HG02678 (cell line): ENCODE measurements around the gene IGLL5.
"Not testable (repeated sequence)": the region's sequence is repeated elsewhere in the genome, so short reads cannot be mapped to it uniquely, and the experiment has no call there.

Experiments
- ATAC-seq: cut with Tn5 transposase; IDR thresholded peaks from one replicate; pipeline ENCODE4 v1.9.1; 2021; ENCODE audit warnings: mild to moderate bottlenecking, moderate library complexity; ENCODE audit not compliant: unreplicated experiment

IGLL5 gene

DNA sequence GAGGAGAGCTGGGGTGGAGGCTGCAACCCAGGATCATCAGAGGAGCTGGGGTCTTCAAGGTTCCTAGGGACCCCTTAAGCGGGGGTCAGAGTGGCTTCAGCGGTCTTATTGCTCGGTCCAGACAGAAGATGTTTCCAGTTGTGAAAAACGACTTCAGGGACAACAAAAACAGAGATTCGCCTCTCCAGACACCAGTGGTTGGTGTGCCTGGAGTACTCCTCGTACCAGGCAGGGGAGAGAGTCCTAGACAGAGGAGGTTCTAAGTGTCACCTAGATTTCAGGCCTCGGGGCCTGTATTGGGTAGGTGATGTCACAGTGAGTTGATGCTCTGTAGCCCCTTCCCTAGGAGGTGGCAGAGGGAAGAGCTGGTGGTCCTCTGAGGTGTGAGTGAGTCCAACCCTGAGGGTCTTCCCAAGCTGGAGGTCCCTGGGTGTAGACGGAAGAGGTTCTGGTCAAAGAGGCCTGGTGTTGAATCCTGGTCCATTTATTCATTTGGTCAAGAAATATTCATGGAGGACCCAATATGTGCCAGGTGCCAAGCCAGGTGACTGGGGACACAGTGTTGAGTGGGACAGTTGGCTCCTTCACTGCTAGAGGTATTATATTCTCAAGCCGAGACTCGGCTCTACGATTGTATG lies 4.4 kb upstream of the IGLL5 start:
- no peak for ATAC-seq

DNA sequence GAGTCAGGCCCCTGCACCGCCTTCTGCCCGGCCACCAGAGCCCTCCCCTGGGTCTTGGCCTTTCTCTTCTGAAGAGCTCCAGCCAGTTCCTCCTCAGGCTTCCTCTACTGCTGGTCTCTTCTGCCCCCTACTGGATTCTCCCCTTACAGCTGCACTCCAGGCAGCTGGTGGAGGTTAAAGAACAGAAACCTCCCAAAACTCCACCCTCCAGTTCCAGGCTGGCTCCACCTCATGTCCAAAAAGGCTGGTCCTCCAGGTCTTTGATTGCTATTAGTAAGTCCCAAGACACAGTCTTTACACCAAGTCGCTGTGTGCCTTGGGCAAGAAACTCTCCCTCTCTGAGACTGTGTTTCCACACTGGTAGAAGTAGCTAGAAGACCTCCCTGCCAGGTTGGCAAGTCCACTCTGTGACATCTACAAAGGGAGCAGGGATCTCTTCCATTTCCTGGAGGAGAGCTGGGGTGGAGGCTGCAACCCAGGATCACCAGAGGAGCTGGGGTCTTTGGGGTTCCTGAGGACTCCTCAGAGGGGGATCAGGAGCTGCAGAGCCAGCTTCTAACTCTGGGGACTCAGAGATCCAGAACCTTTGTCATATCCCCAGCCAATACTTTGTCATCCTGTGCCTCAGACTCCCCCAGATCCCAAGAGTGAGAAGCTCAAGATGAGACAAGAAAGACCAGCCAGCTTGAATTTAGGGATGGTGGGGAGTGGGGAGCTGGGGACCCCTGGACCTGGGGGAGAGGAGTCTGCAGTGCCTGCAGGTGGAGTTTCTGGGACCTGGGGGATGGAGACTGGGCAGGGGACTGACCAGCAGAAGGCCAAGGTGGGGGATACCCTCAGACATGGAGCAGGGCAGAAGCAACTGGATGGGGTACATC lies 3.4 kb upstream of the IGLL5 start:
- ATAC-seq = no peak

GRCh38 chr22:22884888-22885840 lies 2.5 kb upstream of the IGLL5 start:
- peak; percentile 67 for ATAC-seq

- no peak for ATAC-seq
Observed at GRCh38 chr22:22886546-22886945, 1.1 kb upstream of the IGLL5 start.

DNA sequence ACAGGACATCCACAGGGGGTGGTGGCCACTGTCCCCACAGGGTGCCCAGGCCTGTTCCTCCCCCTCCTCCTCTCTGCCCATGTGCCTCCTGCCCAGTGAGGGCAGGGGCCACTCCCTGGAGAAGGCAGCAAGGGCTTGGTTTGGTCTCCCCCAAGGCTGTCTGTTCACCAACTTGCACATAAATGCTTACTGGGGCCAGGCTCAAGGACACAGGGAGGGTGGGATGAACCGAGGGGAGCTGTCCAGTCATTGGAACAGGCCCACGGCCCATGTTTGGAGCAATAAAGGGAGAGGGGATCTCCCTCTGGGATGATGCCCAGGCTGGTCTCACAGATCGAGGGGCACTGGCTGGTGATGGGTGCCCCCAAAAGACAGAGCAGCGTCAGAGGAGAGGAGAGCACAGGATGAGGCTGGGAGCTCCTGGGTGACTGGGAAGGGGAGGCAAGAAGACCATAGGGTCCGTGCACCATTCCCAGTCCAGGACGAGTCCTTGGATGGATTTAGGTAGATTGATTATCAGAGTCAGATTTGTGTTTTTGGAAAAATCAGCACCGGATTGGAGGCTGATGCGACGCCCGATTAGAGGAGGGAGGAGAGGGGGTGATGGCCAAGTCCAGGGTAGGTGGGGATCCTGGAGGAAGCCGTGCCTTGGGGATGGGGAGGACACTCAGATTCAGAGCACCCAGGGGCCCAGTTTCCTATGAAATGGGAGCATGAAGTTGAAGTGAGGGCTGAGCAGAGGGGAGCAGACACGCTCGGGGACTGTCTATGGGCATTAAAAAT lies 1.1 kb downstream of the IGLL5 start:
- ATAC-seq = no peak

DNA sequence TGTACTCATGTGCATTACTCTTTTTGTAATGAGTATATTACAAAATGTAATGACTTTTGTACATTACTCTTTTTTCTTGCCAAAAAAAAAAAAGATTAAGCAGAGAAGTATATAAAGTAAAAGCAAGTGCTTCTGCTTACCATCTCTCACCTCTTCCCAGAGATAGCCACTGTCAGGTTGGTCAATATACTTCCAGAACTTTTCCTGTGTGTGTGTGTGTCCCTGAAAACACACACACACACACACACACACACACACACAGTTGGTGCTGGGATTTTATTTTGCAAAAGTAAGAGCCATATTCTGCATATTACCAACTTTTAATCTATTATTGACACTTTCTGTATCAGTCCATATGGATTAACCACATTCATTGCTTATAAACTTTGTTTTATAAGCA lies 2.5 kb downstream of the IGLL5 start:
- ATAC-seq = no peak

DNA sequence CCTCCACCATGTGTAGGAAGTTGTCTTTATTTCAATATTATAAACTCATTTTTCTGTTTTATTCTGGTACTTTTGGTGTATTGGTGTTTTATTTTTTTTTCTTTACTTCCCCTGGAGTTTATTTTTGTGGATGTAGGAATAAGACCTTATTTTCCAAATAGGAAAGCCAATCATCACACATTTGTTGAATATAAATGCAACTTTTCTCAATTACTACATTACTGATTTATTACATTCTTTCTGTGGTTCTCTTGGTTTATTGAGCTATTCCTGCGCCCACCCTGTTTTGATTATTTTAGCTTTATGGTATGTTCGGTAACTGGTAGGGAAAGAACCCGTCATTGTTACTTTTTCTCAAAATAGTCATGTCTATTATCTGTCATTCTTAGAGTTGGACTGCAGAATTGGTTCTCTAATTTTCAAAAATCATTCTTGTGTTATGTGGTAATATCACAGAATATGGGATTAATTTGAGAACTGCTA lies 3.6 kb downstream of the IGLL5 start:
- no peak for ATAC-seq

GRCh38 chr22:22892096-22893052 lies 4.8 kb downstream of the IGLL5 start:
- ATAC-seq = no peak

DNA sequence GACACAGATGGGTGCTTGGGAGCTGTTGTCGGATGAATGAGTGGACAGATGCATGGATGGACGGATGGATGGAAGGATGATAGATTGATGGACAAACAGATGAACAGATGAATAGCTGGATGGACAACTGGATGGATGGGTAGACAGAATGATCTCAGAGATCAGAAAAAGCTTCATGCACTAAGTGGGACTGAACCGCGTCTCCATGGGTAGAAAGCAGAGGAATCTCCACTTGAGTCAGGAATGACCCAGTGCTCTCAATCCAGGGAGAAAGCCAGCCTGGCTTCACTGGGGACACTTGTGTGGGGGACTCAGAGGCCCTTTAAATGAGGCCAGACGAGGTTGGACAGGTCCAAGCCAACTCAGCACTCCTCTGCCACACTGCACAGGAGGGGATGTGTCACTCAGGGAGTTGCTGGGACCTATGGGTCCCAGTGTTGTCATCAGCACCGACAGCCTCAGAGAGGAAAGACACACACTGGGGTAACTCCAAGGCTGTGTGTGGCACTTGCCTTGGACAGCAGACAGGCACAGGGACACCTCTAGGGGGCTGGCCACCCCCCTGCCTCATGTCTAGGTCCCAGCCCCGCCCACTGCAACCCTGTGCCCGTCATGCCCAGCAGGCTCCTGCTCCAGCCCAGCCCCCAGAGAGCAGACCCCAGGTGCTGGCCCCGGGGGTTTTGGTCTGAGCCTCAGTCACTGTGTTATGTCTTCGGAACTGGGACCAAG lies 5.6 kb downstream of the IGLL5 start:
- ATAC-seq = no peak

GRCh38 chr22:22893891-22894739 lies 6.5 kb downstream of the IGLL5 start:
- no peak for ATAC-seq

DNA sequence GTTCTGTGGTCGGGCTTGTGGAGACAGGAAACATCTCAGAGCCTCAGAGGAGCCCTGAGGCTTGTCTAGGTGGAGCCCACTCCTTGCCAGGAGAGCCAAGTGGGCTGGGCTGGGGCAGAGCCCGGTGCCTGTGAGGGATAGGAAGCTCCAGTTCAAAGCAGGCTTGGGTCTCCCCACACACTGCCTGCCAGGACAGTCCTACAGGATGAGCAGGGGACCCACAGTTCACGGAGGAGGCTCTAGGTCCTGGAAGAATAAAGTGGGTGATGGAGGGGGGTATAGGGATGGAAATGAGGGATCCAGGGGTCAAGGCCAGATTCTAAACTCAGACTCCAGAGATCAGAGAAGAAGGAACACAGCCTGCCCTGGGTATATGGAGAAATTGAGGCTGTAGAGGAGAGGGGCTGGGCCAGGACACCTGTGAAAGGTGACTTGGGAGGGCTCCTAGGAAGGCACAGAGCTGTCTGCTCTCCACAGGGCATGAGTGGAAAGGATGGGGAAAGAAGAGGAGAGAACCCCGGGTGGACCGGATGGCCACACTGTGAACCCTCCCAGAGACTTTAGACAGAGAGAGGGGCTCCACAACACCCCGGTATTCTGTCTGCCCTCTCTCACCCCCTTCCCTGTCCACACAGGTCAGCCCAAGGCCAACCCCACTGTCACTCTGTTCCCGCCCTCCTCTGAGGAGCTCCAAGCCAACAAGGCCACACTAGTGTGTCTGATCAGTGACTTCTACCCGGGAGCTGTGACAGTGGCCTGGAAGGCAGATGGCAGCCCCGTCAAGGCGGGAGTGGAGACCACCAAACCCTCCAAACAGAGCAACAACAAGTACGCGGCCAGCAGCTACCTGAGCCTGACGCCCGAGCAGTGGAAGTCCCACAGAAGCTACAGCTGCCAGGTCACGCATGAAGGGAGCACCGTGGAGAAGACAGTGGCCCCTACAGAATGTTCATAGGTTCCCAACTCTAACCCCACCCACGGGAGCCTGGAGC lies 7.4 kb downstream of the IGLL5 start:
- no peak for ATAC-seq

DNA sequence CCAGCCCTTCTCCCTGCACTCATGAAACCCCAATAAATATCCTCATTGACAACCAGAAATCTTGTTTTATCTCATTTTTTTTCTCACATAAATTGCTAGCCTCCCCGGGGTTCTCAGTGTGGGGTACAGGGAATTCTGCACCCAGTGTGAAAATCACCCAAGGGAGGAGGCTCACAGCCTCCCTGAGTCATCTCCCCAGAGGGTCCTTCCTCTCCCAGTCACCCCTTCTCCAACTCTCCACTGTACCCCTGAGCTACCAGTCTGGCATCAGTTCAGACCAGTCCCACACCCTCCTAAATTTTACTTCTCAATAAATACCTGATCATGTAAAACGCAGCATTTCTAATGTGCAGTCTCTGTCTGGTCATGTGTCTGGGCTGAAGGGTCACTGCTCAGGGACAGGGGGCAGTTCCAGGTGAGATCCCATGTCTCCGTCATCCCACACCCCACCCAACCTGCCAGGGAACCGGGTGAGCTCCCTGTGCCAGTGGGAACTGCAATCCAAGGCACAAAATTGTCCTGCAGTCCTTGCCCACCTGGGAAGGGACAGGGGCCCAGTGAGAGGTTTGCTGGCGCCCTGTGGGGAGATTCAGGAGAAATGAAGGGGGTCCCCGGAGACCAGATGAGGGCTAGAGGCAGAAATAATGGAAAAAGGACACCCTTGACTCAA lies 8.3 kb downstream of the IGLL5 start:
- no peak for ATAC-seq

DNA sequence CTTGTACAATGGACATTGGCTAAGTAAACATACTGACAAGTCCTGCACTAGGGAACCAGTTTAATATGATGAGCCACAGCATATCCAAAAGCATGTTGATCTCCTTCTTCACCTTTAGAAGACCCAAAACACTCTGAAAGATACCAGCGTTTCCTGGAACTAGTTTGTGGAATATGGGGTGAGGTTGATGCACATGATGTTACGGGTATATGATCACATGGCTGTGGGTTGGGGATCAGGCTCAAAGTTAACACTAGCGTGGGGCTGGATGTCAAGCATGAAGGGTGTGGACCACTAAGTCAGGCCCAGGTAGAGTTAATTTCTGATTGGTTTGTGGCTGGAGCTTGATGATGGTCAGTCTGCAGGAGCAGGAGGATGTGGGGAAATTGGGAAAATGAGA lies 9.0 kb downstream of the IGLL5 start:
- ATAC-seq = no peak

- no peak for ATAC-seq
Observed at GRCh38 chr22:22897091-22897490, 9.5 kb downstream of the IGLL5 start.

DNA sequence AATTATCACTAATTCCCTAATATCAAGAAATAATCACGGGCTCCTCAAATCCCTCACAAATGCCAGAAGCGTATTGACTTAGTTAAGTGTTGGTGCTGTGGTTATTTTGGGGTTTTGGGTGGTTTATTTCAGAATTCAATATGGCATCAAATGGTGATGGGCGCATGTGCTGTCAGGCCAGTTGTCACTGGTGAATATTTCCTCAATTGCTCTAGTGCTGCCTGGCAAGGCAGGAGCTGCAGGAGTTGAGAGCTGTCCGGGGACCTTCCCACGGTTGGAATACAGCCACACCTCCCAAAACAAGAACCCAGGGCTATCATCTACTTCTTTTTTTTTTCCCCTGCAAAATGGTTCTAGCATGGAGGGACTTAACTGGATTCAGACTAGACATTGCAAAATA lies 10.3 kb downstream of the IGLL5 start:
- ATAC-seq = no peak

DNA sequence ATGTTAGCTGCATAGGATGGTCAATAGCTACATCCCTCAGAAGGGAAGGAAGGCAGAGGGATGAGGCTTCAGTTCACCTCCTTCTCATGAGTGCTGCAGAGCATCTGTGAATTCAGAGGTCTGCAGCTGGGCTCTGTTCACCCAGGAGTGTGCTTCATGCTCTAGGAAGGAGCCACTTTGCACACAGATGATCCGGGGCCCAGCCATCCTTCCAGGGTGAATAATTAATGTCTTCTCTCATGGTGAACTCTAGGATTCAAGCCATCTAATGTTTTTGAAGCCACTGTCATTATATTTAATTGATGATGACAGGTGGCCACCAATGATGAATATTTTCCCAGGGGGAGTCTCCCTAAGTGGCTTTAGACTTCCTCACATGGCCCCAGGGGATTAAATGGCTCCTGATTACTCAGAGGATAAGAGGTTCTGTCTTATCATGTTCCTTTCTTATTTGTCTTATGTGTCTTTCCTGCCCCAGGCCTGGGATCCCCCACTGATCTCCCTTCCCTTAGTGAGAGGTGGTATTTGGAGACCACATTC lies 10.9 kb downstream of the IGLL5 start:
- not testable (repeated sequence) for ATAC-seq
